HG03520 (cell line): ENCODE data around the gene NDOR1.
A peak's percentile ranks its signal among the peaks of the same experiment; 100 is the strongest.
"Not testable (repeated sequence)": the region's sequence is repeated elsewhere in the genome, so short reads cannot be mapped to it uniquely, and the experiment has no call there.

Source experiments
- ATAC-seq: cut with Tn5 transposase; IDR thresholded peaks from one replicate; pipeline ENCODE4 v1.9.1; 2021; ENCODE audit warnings: mild to moderate bottlenecking, moderate library complexity; ENCODE audit not compliant: unreplicated experiment

Gene NDOR1

GRCh38 chr9:137241490-137242268 is 36.2 kb downstream of the NDOR1 start:
- ATAC-seq = peak; percentile 9

DNA sequence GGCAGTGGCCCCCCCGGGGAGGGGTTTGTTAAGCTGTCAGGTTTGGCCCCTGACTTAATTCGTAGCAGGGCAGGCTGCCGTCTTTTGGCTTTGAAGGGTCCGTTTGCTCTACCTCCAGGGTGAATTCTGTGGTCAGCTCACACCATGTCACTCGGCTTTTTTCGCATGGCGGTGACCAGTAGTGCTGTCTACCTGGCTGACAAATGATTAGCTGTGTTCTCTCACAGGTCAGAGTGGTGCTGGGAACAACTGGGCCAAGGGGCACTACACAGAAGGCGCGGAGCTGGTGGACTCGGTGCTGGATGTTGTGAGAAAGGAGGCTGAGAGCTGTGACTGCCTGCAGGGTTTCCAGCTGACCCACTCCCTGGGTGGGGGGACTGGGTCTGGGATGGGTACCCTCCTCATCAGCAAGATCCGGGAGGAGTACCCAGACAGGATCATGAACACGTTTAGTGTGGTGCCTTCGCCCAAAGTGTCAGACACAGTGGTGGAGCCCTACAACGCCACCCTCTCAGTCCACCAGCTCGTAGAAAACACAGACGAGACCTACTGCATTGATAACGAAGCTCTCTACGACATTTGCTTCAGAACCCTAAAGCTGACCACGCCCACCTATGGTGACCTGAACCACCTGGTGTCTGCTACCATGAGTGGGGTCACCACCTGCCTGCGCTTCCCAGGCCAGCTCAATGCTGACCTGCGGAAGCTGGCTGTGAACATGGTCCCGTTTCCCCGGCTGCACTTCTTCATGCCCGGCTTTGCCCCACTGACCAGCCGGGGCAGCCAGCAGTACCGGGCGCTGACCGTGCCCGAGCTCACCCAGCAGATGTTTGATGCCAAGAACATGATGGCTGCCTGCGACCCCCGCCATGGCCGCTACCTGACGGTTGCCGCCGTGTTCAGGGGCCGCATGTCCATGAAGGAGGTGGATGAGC is 37.0 kb downstream of the NDOR1 start:
- no peak for ATAC-seq

GRCh38 chr9:137243266-137243625 is 37.7 kb downstream of the NDOR1 start:
- ATAC-seq = not testable (repeated sequence)

GRCh38 chr9:137243626-137244485 is 38.4 kb downstream of the NDOR1 start:
- ATAC-seq = no peak

DNA sequence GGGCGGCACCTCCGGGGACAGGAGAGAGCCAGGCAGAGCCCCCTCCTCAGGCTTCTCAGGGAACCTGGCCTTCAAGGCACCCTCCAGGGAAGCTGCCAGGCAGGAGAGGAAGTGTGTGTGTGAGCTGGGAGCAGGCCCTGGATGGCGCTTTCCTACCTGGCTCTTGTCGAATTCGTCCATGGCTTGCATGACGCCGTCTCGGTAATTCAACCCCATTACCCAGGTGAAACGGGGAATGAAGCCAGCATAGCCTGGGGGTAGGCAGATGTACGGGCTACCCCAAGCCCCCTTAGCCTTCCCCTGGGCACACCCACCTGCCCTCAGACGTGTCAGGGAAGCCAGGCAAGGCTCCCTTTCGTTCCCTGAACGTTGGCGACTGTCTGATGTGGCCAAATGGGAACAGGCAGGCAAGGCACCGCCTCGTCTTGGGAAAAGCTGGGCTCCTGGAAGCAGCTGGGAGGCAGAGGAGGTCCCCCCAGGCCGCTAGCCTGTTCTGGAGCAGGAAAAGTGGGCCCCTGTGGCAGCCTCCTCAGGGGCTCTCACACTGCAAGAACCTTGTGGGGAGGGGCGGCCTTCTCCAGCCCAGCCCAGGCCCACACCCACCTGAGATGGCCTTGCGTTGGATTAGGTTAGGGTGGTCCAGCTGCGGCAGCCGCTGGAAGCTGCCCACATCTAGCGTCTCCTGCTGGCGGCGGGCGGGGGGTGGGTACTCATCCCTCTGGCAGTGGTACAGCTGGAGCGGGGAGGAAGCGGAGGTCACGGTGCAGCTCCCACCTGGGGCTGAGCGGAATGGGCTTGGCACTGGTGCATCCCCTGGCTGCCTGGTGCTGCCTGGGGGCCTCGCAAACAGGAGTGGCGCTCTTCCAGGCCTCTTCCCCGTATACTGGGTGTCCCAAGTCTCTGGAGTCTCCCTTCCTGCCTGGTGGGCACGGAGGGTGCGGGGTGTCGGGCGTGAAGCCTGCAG is 39.3 kb downstream of the NDOR1 start:
- ATAC-seq = no peak

DNA sequence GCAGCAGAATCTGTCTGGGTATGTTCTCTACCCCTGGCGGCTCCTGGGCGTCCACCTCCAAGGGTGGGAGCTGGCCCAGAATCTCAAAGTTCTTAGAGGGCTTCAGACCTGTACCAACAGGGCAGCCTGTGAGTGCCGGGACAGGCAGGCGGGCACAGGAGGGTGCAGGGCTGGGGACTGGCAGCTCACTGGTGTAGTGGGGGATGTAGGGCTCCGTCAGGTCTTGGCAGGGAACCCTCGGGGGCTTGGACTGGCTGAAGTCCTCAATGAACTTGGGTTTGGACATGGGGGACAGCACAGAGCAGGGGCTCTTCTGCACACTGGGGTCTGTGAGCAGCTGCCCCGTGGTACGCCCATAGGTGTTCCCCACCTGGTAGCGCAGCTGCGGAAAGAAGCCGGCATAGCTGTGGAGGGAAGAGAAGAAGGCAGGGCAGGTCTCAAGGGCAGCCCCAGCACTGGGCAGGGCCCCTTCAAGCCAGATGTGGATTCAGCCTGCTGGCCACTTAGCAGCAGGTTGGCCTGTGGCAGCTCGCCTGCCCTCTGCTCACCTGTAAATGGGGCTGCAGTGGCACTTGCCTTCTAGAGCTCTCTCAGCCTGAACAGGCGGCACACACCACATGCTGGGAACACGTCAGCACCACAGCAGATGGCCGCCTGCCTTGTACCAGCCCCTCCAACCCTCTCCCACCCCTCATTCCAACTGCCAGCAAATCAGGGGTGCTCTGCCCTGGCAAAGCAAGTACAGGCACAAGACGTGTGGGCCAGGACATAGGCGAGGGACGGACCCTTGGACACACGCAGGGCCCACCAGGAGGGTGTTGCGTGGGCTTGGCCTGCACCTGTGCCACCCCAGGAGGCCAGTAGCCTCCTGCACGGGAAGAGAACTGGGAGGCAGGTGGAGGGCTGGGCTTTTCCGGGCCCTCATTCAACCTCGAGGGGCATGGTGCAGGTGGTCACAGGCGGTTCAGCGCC is 40.2 kb downstream of the NDOR1 start:
- no peak for ATAC-seq

GRCh38 chr9:137247135-137247915 is 41.8 kb downstream of the NDOR1 start:
- ATAC-seq = no peak

GRCh38 chr9:137247916-137248175 is 42.3 kb downstream of the NDOR1 start:
- ATAC-seq = no peak

GRCh38 chr9:137250329-137251193 is 45.1 kb downstream of the NDOR1 start:
- ATAC-seq = no peak

DNA sequence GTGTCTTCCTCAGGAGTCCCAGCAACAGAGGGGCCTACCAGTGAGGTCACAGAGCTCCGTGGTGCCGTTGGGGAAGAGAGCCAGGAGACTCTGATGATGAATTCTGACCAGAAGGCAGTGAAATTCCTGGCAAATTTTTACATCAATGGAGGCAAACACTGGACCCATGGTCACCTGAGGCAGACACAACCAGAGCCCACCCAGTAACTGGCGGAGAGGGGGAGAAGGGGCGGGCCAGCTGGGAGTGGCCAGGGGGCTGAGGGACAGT is 45.6 kb downstream of the NDOR1 start, which contains the start of gene STPG3:
Gene STPG3, plus strand, starts transcription at position 93 of the 268 bp plus-strand sequence. Its CDS starts 1 bp downstream, at position 94.
- no peak for ATAC-seq

- no peak for ATAC-seq
Observed at GRCh38 chr9:137251490-137252268, 46.2 kb downstream of the NDOR1 start.

GRCh38 chr9:137252555-137253506 is 47.3 kb downstream of the NDOR1 start:
- ATAC-seq = no peak

DNA sequence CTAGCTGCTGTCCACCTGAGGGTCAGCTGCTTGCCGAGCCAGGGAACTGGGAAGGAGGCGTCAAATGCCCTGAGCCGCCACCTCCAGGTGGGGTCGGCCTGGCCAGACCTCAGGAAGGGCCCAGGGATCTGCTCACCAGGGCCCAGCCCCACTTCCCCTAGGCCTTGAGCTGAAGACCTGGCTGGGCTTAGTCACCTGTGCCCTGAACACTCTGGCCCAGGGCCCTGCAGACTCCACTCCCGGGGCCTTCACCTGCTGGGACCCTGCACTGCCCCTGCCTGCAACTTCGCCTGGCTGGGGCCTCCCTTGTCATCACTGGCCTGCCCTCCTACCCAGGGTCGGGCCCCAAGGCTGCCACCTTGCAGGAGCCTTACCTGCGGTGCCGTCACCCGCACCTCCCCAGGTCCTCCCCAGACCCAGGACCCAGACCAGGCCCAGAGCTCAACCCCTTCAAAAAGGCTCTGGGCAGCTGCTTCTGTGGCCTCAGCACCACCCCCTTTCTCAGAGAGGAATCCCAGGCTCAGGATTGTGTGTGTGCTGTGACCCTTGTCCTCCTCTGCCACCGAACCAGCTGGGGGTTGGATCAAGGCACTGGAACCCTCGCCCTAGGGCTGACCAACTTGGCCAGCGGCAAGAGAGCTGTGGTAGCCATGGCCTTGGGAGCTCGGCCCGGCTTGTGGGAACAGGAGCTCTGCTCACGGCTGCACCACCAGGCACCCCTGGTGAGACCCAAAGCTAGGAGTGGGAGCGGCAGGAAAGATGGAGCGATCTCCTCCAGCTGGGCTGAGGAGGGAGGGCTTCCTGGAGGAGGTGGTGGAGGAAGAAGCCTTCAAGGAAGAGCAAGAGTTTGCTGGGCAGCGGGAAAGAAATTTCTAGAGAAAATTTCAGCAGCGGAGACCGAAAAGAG is 48.5 kb downstream of the NDOR1 start:
- ATAC-seq = no peak

DNA sequence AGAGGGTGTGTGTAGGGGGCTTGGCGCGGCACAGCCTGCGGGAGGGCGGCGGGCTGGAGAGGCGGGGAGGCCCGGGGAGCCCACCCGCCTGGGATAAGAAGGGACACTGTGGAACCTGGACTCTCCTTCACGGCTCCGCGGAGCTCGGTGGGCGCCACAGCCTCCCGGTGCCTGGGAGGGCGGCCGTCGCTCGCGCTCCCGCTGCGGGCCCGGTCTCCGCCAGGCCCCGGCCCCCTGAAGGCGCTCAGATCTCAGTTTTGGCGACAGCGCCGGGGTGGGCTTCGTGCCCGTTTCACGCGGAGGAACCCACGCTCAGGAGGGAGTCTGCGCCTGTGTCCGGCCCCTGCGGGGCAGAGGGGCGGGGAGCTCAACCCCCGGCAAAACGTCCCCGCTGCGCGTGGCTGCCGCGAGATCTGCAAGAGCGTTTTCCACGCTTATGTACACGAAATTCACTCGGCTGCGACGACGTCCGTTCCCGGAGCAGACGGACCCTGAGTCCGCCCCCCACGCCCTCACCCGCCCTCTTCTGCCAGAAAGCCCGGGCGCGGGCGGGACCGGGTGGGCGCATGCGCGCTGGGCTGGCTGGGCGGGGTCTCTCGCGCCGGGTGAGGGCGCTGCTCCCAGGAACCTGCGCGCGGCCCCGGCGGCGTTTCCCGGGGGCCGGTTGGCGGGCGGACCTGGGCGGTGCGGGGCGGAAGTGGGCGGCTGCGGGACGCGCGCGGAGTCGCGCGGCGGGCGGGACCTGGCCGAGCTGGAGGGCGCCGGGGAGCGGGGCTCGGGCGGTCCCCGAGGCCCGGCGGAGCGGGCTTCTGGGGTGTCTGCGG is 49.3 kb downstream of the NDOR1 start, which contains the start of gene NELFB:
Gene NELFB, plus strand, starts transcription at position 704 of the 824 bp plus-strand sequence.
- ATAC-seq = peak; percentile 64
